Tongue (tissue), 2 donors: ENCODE measurements around the gene OAS2. TPM values are rescaled to one million over a fixed set of nuclear protein-coding genes. Genes with fewer than 3 reads are reported as not detected.
A peak's percentile ranks its signal among the peaks of the same experiment; 100 is the strongest.
"Not testable (repeated sequence)": the region's sequence is repeated elsewhere in the genome, so short reads cannot be mapped to it uniquely, and the experiment has no call there.

Source experiments
- DNase-seq: peaks from one replicate; pipeline ENCODE4 v3.0.0-alpha.2; 2015
- total RNA-seq: library from RNA; depleted of rRNA; stranded (reverse); fragments of >200 nt; gene quantifications from one replicate; pipeline ENCODE4 v1.2.3, GENCODE V29; 2014

Gene OAS2
- total RNA-seq, 1 donor from 2014 or later = 2.6 TPM

DNA sequence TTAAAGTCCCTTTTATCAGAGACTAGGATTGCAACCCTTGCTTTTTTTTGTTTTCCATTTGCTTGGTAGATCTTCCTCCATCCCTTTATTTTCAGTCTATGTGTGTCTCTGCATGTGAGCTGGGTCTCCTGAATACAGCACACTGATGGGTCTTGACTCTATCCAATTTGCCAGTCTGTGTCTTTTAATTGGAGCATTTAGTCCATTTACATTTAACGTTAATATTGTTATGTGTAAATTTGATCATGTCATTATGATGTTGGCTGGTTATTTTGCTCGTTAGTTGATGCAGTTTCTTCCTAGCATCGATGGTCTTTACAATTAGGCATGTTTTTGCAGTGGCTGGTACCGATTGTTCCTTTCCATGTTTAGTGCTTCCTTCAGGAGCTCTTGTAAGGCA, 21.2 kb upstream of the OAS2 start:
- not testable (repeated sequence) for DNase-seq

DNA sequence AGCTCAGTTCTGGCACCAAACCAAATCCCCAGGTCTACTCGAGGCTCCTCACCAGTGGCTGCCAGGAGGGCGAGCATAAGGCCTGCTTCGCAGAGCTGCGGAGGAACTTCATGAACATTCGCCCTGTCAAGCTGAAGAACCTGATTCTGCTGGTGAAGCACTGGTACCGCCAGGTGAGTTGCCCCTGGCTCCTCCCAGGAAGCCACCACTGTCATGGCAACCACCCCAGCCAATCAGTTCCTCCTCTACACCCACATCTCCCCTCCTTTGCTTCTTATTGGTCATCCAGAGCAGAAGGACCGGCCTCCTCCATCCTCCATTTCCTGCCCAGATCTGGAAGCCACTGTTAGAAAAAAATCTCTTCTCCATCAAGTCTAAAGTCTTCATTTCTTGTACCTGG, 17.2 kb upstream of the OAS2 start:
- DNase-seq = no peak

DNA sequence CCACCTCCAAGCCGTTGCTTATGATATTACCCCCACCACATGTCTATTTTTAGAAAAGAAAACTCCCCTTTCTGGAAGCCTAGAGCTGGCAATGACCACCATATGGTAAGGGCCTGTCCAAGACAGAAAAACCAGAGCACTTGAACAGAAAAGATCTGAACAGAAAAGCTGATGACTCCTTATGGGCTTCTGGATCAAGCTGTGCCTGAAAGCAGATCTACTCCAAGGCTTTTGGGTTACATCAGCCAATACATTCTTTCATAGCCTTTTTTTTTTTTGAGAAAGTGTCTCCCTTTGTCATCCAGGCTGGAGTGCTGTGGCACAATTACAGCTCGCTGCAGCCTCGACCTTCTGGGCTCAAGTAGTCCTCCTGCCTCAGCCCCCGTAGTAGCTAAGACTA, 16.8 kb upstream of the OAS2 start:
- no peak for DNase-seq

DNA sequence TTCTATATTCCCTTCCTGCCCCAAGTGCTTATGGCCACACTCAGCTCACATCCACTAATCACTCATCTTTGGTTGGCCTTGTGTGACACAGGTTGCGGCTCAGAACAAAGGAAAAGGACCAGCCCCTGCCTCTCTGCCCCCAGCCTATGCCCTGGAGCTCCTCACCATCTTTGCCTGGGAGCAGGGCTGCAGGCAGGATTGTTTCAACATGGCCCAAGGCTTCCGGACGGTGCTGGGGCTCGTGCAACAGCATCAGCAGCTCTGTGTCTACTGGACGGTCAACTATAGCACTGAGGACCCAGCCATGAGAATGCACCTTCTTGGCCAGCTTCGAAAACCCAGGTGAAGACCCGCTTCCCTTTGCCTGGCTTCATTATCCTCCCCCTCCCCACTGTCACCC, 15.8 kb upstream of the OAS2 start:
- no peak for DNase-seq

DNA sequence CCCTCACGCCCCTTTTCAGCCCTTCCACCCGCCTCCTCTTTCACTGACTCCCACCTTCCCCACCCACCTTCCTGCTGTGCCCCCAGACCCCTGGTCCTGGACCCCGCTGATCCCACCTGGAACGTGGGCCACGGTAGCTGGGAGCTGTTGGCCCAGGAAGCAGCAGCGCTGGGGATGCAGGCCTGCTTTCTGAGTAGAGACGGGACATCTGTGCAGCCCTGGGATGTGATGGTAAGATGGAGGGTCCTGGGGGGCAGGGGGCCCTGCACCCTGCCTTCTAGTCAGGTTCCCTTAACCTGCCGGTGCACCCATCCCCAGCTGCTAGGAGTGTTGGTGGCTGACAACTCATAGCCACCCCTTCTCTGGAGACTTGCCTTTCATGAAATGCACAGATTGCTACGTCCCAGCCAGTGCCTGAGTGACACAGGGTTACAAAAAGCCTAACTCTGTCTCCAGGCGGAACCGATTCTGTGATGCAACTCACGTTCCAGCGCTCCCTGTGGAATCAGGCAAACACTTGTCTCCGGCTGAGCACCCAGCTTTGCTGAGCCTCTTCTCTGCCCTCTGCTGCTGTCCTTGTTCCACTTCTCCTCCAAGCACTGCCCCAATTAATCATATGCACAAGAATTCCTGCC, 15.0 kb upstream of the OAS2 start:
- no peak for DNase-seq

DNA sequence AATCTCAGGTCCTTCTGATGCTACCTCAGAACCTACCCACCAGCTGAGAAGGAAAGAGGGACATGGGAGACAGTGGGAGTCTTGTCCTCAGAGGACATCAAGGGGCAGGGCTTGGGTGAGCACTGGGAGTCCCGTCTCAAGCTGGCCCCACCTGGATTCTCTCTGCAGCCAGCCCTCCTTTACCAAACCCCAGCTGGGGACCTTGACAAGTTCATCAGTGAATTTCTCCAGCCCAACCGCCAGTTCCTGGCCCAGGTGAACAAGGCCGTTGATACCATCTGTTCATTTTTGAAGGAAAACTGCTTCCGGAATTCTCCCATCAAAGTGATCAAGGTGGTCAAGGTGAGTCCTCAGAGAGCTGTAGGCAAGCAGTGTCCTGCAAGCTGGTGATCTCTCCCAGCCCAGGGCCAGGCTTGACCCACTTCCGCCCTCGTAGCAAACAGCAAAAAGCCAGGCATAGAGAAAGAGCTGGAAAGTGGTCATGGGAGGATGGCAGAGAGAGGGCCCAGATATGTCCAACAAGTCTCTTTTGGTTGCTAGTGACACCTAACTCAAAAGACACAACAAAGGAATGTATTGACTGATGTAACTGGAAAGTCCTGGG, 14.2 kb upstream of the OAS2 start:
- DNase-seq = no peak

DNA sequence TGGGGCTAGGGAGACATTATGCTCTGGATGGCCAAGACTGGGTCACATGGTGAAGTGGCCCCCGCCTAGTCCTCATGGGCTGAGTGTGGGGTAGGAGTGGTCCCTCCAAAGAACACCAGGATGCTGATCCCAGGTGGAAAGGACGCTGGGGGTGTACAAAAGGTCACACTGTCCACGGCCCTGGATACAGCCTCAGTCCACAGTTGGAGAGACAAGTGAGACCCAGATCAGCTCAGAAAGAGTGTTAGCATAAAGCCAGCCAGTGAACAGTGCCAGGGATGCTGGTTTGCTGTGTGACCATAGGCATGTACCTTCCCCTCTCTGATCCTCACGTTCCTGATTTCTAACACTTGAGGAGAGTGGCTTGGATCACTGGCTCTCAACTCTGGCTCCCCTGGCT, 13.4 kb upstream of the OAS2 start:
- no peak for DNase-seq

DNA sequence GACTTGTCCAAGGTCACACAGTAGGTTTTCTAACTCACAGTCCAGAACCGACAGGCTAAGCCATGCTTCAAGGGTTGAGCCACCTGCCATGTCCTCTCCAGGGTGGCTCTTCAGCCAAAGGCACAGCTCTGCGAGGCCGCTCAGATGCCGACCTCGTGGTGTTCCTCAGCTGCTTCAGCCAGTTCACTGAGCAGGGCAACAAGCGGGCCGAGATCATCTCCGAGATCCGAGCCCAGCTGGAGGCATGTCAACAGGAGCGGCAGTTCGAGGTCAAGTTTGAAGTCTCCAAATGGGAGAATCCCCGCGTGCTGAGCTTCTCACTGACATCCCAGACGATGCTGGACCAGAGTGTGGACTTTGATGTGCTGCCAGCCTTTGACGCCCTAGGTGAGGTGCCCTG, 12.7 kb upstream of the OAS2 start:
- no peak for DNase-seq

DNA sequence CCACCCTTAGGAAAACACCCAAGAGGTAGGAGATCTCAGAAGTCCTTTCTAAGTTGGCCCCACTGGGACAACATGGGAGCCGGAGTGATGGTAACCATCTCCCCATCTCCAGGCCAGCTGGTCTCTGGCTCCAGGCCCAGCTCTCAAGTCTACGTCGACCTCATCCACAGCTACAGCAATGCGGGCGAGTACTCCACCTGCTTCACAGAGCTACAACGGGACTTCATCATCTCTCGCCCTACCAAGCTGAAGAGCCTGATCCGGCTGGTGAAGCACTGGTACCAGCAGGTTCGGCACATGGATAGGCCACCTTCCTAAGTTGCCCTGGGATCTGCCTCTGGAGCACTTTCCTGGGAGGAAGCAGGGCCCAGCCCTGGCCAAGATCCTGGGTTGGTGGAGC, 11.0 kb upstream of the OAS2 start:
- no peak for DNase-seq

DNA sequence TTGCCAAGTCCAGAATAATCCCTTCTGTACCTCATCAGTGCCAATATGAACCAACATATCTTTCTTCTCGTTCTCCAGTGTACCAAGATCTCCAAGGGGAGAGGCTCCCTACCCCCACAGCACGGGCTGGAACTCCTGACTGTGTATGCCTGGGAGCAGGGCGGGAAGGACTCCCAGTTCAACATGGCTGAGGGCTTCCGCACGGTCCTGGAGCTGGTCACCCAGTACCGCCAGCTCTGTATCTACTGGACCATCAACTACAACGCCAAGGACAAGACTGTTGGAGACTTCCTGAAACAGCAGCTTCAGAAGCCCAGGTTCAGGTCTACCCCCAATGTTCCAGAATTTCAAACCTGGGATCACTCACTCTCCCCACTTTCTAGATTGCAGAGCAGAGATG, 10.5 kb upstream of the OAS2 start:
- no peak for DNase-seq

DNA sequence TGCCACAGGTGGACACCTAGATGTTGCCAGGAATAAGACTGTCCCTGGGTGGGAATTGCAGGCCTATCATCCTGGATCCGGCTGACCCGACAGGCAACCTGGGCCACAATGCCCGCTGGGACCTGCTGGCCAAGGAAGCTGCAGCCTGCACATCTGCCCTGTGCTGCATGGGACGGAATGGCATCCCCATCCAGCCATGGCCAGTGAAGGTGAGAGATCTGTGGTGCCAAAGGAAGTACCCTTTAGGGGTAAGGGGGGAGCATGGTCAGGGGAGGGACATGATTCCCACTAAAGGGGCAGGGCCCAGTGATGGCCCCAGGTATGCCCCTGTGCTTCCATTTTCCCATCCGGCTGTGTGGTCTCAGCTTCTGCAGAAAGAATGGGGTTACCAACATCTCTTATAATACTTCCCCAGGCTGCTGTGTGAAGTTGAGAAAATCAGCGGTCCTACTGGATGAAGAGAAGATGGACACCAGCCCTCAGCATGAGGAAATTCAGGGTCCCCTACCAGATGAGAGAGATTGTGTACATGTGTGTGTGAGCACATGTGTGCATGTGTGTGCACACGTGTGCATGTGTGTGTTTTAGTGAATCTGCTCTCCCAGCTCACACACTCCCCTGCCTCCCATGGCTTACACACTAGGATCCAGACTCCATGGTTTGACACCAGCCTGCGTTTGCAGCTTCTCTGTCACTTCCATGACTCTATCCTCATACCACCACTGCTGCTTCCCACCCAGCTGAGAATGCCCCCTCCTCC, 8.6 kb upstream of the OAS2 start:
- DNase-seq = no peak

DNA sequence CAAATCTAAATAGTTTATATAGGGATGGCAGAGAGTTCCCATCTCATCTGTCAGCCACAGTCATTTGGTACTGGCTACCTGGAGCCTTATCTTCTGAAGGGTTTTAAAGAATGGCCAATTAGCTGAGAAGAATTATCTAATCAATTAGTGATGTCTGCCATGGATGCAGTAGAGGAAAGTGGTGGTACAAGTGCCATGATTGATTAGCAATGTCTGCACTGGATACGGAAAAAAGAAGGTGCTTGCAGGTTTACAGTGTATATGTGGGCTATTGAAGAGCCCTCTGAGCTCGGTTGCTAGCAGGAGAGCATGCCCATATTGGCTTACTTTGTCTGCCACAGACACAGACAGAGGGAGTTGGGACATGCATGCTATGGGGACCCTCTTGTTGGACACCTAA, 7.9 kb upstream of the OAS2 start:
- DNase-seq = no peak

DNA sequence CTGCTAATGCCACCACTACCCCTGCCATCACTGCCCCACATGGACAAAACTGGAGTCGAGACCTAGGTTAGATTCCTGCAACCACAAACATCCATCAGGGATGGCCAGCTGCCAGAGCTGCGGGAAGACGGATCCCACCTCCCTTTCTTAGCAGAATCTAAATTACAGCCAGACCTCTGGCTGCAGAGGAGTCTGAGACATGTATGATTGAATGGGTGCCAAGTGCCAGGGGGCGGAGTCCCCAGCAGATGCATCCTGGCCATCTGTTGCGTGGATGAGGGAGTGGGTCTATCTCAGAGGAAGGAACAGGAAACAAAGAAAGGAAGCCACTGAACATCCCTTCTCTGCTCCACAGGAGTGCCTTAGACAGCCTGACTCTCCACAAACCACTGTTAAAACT, 7.1 kb upstream of the OAS2 start:
- peak; percentile 37 for DNase-seq

DNA sequence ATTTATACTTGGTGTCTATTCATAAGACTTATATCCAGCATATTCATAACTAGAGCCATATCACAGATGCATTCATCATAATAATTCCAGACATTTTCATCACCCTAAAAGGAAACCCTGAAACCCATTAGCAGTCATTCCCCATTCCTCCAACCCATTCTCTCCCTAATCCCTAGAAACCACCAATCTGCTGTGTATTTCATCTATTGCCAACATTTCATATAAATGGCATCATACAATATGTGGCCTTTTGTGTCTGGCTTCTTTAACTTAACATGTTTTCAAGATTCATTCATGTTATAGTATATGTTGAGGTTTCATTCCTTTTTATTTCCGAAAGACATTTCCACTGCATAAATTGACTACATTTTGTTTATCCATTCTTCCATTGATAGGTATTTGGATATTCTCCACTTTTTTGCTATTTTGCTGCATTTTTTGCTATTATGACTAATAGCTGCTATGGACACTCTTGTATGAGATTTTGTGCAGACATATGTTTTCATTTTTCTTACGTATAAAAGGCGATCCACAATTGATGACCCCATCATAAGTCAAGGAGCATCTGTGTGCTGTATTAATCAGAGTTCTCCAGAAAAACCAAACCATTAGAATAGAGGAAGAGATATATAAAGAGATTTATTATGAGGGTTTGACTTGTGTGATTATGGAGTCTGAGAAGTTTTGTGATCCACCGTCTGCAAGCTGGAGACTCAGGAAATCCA, 5.1 kb upstream of the OAS2 start:
- DNase-seq = no peak

DNA sequence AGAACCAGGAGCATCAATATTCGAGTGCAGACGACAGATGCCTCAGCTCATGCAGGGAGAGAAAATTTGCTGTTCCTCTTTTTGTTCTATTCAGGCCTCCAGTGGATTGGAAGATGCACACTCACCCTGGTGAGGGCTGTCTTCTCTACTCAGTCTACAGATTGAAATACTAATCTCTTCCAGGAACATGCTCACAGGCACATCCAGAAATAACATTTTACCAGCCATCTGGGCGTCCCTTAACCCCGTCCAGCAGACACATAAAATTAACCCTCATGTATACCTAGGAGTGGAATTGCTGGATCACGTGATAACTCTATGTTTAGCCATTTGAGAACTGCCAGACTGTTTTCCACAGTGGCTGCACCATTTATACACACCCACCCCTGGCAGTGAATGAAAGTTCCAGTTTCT, 4.5 kb upstream of the OAS2 start:
- no peak for DNase-seq

DNA sequence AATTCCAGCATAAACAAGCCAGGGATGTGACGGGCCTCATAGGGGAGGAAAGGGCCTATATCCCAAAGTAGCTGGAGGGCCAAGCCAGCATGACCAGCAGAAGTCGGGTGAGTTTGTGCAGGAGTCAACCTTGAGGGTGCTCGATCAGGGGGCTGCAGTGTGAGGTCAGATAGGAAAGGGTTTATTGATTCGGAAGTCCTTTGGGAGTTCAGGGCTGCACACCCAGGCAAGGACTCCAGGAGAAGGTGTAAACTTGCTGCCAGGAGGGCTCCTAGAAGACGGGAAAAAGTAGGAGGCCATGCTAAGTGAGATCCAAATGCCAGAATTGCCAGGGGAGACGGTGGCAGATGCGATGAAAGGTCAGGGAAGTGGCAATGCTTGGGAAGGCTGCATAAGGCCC, 3.4 kb upstream of the OAS2 start:
- no peak for DNase-seq

DNA sequence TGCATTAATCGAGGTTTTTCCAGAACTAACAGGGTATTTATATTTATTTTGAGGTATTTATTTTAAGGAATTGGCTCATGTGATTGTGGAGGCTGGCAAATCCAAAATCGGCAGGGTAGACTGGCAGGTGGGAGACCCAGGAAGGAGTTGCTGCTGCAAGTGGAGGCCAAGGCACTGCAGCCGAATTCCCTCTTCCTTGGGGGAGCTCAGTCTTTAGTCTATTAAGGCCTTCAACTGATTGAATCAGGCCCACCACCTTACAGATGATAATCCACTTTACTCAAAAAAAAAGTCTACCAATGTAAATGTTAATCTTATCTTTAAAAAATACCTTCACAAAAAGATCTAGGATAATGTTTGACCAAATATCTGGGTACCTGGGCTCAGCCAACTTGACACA, 1.2 kb upstream of the OAS2 start:
- DNase-seq = no peak

DNA sequence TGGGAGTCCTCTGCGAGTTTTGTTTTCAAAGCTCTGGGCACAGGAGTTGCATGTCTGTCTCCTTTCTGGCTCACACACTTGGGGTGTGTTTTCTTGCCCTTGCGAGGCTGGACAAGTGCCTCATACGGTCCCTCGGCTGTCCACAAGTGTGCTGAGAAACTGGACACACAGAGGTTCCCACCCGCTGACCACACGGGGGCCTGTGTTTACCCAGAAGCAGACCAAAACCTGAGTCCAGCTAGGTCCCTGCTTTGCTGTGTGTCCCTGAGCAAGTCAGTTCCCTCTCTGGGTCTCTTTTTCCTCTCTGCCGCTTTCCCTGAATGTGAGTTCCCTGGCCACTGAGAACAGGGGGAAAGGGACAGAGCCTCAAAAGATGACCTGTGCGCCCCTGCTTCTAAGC, 678 bp upstream of the OAS2 start:
- DNase-seq = no peak

DNA sequence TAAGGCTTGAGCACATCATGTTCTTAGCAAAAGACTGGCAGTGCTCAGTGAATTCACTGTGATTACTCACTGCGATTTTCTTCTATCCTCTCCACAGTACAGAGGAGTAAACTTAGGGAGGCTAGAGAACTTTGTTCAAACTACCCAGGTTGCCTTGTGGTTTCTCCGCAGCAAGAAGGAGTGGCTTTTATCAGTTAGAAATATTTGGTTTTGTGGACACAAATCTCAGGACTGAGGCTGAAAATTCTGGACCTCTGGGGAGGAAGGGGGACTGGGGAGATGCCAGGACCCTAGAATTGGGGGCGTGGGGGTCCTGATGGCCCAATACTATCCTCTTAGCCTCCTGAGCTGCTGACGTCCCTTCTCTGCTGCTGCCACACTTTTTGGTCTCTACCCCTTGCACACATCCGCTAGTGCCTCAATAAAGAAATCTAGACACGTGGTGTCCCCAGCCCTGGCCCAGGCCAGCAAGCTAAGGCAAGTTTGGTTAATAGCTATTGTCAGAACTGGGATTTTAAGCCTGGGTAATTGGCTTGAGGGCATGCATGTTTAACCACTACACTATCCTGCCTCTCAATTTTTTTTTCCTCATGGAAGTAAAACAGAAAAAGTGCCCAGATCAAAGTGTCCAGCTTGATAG, 842 bp downstream of the OAS2 start:
- no peak for DNase-seq

DNA sequence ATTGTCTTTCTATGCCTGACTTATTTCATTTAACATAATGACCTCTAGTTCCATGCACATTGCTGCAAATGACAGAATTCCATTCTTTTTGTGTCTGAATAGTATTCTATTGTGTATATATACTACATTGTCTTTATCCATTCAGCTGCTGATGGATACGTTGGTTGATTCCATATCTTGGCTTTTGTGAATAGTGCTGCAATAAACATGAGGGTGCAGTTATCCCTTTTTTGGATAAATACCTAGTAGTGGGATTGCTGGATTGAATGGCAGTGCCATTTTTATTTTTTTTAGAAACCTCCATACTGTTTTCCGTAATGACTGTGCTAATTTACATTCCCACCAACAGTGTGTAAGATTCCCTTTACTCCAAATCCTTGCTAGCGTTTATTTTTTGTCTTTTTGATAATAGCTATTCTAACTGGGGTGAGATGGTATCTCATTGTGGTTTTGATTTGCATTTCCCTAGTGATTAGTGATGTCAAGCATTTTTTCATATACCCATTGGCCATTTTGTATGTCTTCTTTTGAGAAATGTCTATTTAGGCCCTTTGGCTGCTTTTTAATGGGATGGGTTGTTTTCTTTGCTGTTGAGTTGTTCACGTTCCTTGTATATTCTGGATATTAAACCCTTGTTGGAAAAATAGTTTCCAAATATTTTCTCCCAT, 2.3 kb downstream of the OAS2 start:
- no peak for DNase-seq

DNA sequence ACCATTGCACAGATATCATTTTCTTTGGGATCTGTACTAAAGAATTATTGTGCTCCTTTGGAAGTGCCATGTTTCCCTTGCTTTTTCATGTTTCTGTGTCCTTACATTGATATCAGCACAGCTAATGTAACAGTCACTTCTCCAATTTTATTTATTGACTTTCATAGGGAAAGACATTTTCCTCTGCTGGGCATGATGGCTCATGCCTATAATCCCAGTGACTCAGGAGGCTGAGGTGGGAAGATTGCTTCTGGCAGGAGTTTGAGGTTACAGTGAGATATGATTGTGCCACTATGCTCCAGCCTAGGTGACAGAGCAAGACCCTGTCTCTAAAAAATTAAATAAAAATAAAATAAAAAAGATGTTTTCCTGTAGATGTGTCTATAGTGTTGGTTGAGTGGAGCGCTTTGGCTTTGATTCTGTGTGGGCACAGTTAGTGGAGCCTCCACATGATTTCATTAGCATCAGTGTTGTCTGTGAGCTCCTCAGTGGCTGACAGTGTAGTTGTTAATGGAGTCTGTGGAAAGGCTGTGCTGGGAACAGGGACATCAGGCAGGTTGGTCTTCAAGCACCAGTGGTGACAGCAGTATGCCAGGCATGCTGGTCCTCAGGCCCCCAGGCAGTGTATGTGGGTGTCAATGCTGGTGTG, 7.4 kb downstream of the OAS2 start:
- no peak for DNase-seq
